ENCODE results near the gene MAN1B1.
A peak's percentile ranks its signal among the peaks of the same experiment; 100 is the strongest.
"Not testable (repeated sequence)": the region's sequence is repeated elsewhere in the genome, so short reads cannot be mapped to it uniquely, and the experiment has no call there.

The MAN1B1 gene

DNA sequence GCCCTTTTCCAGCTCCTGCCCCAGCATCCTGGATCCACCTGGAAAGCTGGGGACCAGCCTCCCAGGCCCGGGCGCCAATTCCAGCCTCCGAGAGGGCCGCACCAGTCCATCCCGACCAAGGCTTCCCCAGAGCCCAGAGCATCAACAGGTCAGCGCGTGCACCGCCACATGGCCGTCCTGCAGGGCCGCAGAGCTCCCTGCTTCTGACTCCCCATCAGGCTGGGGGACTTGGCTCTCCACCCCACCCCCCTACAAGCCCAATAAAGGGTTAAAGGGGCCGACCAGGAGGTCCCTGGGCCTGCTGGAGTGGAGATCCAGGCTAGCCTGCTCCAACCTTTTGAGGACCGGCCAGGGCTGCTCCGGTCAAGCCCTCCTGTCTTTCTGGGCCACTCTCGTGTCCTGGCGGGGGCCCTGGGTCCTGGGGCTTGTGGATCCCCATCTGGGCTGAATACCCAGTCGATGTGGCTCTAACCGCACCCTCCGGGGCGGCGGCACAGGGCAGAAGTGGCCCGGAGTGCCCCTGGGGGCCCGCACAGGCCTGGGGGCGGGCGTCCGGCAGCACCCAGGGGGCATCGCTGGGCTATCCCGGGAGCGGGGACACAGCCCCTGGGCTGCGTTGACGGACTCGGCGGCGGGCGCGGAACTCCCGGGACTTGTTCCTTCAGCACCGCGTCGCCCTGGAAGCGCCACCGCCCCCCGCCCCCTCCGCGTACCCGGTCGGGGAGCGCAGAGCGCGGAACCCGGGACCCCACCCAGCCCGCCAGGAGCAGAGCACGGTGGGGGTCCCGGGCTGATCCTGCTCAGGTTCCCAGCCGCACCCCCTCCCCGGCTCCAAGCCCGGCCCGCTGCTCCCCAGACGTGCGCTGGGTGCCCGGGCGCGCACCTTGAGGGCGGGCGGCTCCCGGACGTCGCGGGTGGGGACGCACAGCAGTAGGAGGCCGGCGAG, 33.5 kb upstream of the MAN1B1 start:
- DNase-seq: no peak

DNA sequence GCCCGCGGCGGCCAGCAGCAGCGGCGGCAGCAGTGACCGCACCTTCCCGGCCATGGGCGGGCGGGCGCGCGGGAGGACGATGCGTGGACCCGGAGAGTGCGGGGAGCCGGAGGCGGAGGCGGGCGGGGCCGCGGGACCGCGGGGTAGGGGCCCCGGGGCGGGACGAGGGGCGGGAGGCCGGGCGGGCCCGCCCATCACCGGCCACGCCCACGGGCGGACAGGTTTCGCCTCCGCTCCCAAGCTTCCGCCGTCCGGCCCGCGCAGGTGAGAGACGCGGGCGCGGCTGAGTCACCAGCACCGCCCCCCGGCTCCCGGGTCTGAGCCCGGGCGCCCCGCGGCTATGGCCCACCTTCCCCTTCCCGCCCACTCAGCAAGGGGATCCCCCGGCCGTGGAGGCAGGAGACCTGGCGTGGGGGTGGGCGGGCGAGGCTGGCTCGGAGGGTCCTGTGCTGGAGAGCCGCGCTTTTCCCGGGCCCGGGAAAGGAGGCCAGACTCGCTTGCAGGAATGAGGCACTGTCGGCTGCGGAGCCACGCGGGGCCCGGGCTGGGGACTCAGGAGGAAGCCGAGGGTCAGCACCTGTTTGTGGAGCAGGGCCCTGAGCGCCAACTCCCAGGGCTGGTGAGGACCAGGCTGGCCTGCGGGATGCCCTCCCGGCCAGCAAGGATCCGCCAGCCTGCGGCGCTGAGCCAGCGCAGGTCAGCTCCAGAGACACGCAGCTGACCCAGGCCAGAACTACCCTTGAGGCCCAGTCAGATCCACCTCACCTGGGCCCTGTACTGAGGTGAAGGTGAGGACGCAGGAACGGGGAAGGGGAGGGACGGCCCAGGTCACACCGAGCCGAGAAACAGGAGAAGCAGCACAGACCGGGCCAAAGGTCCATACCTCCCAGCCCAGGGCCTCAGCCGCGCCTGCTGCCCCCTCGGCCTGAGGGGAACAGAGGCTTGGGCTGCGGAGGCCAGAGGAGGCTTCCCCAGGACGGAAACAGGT, 32.5 kb upstream of the MAN1B1 start, which contains the start of gene ENTPD2:
Gene ENTPD2, minus strand, starts transcription at position 118 of the 988 bp plus-strand sequence. Its CDS starts 64 bp downstream, at position 54.
- DNase-seq: peak; percentile 44

DNA sequence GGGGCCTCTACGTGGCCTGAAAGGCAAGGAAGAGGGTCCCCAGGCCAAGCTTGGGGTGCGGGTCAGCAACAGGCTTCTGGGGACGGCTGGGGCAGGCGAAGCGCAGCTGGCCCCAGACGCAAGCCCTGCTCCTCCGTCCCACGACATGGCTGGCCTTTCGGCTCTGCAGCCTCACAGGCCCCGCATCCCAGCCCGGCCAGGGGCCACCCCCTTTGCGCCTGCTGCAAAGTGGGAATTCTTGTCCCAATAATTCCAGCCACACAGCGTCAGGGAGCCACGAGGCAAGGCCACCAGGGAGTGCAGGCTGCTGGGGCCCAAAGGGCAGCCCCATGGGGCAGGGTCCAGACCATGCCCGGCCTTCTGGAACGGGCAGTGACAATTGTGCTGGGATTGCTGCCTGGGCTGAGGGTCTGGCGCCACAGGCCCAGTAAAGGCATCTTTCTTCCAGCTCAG, 31.8 kb upstream of the MAN1B1 start:
- no peak for DNase-seq

DNA sequence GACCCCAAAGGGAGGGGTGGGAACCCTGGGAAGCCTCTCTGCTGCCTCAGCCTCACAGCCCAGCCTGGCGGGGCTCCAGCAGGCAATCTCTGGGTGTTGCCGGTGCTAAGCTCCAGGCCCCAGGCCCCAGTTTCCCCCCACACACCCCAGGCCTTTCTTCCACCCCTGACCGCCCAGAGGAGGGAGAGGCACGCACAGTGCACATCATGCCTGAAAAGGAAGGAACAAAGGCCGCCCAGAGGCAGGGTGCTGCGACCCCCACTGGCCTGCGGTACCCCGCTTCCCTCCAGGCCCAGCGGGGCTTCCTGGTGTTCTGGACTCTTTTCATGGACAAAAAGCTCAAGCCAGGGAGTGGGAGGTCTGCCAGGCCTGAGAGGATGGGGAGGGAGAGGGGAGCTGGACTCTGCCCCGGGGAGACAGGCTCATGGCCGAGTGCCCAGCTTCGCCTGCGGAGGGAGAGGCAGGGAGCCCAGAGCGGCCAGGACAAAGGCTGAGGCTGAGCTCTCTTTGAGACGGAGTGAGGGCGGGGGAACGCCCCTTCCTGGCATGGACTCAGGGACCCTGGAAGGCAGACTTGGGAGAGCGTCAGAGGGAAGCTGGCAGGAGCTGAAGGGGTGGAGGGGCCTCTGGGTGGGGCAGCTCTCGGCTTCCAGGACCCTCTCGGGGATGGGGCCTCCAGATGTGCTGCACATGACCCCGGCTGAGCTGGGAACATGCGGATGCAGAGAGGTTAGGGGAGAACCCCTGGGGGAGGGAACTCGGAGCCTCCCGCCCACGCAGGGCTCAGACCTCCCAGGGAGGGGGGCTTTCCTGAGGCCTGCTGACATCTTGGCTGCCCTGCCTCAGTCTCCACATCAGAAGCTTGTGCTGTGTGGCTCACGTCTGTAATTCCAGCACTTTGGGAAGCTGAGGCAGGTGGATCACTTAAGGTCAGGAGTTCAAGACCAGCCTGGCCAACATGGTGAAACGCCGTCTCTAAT, 31.1 kb upstream of the MAN1B1 start:
- DNase-seq: no peak

DNA sequence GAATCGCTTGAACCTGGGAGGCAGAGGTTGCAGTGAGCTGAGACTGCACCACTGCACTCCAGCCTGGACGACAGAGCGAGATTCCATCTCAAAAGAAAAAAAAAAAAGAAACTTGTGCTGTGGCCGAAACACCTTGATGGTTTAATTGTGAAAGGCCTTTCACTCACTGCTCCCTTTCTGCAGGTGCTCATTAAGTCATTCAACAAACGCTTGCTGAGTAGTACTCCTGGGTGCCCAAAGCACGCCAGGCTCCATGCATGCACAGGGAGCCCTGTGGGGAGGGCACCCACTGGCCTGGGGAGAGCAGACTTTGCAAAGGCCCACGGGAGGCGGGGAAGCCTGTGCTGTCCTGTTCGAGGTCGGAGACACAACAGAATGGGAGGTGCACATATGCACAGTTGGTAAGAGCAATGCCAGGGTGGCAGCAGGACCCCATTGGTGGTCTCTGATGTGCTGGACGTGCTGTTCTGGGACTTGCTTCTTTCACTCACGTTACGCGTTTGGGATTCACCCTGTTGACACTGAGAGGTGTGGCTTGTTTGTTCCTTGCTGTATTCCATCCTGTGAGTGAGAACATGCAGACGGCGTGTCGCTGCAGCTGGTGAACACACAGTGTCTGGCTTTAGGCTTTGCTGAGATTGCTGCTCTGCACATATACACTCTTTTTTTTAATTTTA, 29.9 kb upstream of the MAN1B1 start:
- DNase-seq: no peak

DNA sequence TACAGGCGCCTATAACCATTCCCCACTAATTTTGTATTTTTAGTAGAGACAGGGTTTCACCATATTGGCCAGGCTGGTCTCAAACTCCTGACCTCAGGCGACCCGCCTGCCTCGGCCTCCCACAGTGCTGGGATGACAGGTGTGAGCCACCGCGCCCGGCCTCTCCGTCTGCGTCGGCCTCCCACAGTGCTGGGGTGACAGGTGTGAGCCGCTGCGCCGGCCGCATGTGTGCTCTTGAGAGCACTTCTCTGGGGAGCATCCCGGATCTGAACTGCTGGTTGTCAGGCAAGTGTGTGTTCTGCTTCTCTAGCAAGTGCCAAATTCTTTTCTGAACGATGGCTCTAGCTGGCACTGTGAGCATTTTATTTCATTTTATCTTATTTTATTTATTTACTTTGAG, 29.2 kb upstream of the MAN1B1 start:
- no peak for DNase-seq

DNA sequence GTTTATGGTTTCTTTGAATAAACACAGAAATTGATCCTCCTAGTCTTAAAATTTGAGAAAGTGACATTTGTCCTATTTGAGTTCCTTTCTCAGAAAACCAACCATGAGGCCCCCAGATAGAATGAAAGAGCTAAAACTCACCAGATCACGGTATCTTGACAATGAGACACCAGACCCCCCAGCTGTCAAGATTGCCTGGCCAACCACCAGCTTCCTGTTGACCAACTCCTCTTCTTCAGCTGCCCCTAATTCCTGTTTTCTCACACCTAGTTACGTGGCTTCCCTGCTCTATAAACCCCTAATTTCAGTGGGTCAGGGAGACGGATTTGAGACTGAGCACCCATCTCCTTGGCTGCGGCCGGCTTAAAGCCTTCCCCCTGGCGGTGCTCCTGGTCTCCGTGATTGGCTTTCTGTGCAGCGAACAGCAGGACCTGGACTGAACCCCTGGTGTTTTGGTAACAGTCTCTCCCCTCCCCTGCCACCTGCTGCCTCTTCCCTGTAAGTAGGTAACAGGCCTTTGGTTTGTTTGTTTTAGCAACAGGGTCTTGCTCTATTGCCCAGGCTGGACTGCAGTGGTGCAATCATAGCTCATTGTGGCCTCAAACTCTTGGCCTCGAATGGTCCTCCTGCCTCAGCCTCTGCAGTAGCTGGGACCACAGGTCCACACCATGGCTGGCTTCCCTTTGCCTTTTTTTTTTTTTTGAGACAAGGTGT, 28.1 kb upstream of the MAN1B1 start:
- DNase-seq: no peak

DNA sequence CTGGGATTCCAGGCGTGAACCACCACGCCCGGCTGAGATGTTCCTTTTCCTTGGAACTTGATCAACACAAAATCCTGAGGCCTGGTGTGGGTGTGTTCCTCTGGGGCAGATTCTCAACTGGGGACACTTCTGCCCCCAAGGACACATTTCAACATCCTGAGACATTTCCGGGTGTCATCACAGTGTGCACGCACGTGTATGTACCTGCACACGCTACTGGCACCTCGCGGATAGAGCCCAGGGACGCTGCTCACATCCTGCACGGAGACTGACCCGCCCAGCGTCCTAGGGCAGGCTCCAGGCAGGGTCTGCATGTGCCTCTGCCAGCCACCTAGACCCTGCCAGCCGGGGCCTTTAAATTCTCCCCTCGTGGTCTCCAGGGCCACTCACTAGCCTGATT, 24.4 kb upstream of the MAN1B1 start:
- no peak for DNase-seq

DNA sequence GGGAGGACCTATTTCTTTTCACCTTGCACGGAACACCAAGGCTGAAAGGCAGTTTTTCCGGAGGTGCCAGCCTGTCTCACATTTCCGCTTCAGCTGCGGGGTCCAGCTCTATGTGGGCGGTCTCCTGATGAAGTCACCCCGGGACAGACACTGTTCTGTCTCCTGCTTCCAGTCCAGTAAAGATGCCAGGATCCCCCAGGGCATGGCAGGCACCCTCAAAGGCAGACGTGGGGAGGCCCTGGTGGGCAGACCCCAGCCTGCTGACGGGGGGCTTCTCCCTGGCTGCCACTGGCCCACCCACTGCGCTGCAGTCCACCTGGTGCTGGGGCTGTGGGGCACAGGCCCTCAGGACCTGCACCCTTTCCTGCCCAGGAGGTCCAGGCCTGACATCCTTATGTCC, 24.0 kb upstream of the MAN1B1 start:
- not testable (repeated sequence) for DNase-seq

DNA sequence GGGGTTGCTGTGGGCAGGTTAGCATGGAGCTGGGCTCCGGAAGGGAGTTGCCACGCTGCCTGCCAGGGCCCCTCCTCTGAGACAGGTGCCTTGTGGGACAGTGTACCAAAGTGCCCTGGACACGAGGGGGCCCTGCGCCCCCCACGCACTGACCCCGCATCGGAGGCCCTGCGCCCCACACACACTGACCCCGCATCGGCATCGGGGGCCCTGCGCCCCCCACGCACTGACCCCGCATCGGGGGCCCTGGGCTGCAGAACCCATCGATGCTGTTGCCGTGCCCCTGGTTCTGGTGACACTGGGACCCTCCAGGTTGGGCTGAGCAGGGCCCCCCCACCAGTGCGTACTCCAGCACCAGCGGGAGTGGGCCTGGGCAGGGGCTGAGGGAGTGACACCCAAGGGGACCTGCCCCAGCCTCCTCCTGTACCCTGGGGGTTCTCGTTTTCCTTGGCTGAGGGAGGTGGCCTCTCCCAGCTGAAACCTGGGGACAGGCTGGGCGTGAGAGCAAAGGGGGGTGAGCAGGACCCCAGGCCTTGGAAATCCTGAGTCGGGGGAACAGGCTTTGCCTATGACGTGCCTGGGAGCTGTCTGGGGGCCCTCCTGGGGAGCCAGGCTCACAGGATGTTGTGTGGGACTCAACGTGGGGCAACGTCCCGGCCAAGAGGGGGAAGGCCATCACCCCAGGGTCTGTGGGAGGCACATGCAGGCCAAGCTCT, 23.3 kb upstream of the MAN1B1 start:
- no peak for DNase-seq

DNA sequence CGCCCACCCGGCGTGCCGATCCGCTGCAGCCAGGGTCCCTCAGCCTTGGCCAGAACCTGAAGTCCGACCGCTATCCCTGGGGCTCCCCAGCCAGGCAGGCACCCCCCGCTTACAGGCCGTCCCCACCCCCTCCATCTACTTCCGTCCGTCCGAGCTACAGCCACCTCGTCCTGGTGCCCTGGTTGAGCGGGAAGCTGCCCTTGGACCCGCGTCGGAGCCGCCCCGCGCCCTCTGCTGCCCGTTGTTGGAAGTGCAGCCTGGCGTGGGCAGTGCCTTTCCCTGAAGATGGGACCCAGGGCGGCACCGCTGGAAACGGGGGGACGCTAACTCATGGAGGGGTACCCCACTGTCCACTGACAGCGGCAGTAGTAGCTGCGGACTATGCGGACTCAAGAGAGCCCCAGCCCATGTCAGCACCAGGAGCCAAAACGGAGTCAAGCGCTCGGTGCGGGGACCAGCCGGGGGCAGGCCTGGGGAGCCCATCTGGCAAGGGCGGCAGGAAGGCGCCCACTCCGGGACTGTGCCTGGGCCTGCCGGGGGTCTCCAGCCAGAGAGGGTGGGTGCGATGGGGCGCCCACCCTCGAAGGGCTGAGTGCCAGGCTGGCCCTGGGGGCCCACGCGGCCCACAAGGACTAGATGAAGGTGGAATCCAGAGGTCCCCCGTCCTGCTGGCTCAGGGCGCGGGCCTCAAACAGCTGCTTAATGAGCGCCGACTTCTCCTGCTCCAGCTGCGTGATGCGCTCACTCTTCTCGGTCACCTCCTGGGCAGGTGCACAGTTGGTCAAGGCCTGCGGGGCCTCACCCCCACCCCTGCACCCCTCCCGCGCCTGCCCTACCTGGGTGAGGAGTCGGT, 22.5 kb upstream of the MAN1B1 start:
- peak; percentile 69 for DNase-seq

DNA sequence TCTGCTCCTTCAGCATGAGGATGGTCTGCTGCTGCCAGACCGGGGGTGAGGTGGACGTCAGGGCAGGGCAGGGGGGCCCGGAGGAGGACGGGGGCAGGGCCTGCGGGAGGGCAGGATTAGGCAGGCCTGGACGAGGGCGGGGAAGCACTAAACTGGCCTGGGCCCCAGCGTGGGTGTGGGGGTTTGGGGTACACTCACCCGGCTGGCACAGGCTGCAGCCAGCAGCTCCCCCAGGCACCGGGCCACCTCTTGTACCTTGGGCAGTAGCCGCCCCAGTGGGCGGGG, 22.0 kb upstream of the MAN1B1 start:
- no peak for DNase-seq

DNA sequence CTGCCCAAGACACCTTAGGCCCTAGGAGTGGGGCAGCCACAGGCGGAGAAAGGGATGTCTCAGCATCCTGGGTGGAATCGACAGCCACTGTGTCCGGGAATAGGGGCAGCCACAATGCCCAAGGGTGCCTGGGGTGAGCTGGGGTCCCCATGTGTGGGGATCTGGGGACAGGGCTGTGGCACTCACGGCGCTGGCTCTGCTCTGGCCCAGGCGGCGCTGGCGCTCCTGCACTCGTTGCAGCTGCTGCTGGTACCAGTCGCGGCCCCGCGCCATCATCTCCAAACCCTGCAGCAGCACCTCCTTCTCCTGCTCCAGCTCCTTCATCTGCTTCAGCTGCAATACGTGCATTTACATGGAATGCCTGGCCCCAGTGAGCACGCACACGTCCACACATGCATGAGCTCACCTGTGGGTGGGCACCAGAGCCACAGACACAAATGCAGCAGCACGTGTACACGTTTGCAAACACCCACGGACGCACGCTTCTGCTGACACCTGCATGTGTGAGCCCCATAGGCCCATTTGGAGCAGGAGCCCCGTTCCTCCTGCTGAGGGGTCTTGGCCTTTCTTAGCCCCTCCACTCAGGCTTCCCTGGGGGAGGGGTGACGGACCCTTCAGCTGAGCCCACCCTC, 21.3 kb upstream of the MAN1B1 start:
- no peak for DNase-seq

DNA sequence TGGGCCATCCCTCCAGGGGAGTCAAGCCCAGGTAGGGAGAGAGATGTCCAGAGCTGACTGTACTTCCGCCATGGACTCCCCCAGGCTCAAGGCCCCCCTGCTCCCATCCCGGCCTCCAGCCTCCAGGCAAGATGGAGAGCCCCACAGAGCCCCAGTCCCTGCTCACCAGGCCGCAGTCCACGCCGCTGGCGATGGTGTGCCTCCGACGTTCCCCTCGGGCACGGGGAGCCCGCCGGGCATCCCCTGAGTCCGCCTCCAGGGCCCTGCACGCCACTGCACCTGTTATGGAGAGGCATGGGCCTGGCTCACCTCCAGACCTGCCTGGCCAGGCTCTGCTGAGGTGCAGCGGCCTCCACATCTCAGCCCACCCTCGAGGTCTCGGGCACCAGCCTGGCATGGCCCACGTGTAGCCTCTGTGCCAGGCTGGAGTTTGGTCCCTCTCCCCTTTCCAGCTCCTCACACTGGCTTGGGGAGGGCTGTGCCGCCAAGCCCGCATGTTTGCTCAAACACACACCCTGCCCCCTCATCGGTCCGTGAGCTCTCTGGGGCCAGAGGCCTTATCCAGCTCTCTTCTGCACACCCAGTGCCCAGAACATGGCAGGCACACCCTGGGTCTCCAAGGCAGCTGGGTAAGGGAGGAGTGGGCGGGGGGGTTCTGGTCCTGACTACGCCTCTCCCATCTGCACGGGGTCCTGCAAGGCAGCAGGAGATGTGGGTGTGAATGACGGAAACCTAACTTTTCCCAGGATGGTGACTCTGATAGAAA, 20.5 kb upstream of the MAN1B1 start:
- no peak for DNase-seq

DNA sequence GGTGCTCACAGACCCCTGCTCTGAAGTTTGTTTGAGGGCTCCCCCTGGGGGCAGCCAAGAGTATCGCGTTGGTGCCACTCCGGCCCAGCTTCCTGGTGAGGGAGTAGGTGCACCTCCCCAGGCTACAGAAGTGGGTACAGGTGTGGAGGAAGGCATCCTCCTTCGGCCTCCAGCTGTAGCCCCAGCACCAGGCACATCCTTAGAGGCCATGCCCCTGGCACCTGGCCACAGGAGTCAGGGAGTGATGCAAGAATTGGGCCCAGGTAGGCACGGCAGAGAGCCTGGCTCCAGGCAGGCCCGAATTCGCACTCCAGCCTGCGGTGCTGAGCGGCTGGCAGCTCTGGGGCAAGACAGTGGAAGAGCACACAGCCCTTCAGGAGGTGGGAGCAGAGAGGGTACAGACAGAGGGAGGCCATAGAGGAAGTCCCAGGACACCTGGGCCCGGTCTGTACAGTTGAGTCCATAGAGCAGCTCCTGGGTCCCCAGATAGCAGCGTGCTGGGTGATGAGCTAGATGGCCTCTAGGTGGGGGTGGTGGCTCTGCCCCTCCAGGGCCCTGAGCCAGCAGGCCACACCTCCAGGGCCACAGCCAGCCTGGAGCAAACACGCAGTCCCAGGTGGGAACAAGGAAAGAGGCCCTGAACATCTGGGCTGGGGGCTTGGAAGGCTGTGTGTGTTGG, 18.8 kb upstream of the MAN1B1 start:
- DNase-seq: peak; percentile 87

DNA sequence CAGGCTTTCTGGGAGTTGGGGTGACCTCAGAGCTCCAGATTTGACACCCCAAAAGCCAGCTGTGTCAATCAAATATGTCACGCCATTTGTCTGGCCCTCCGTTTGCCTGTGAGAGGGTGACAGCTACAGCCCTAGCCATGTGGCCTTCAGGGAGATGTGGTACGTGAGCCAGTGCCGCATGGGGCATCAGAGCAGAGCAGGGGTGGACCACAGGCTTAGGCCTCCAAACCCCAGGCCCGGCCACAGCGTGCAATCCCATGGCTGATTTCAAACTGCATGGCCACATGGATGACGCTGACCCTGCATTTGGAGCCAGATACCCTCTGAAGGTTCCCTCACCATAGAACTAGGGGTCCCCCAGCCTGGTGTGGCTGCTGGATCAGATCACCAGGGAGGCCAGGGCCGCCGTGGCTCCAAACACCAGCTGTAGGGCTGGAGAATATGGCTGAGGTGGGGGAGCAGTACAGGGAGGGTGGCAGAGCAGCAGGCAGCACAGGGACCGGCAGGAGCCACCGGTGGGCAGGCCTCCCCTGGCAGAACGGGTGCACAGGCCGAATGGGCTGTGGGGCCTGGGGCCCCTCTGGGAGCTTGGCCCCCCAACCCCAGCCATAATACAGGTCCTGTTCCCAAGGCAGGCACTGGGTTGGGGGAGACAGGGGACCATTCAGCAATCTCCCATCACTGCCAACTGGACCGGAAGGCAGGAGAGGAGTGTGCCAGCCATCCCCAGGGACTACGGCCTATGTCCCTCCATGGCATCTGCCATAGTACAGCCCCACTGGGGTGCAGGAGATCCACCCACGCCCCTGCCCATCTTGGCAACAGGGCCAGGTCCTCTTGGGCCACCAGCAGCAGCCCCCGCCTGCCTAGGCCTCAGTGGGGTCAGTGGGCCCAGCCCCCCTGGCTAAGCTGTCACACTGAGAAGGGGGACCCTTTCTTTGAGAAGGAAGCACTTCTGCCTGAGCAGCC, 18.0 kb upstream of the MAN1B1 start:
- no peak for DNase-seq
